HG03139 (cell line): ENCODE data around the gene FHL2.
A peak's percentile ranks its signal among the peaks of the same experiment; 100 is the strongest.
"Not testable (repeated sequence)": the region's sequence is repeated elsewhere in the genome, so short reads cannot be mapped to it uniquely, and the experiment has no call there.

ENCODE experiments used
- ATAC-seq: cut with Tn5 transposase; IDR thresholded peaks from one replicate; pipeline ENCODE4 v1.9.1; 2021; ENCODE audit not compliant: unreplicated experiment

Gene FHL2

GRCh38 chr2:105344704-105345345 is 54.0 kb downstream of the FHL2 start:
- ATAC-seq = no peak

DNA sequence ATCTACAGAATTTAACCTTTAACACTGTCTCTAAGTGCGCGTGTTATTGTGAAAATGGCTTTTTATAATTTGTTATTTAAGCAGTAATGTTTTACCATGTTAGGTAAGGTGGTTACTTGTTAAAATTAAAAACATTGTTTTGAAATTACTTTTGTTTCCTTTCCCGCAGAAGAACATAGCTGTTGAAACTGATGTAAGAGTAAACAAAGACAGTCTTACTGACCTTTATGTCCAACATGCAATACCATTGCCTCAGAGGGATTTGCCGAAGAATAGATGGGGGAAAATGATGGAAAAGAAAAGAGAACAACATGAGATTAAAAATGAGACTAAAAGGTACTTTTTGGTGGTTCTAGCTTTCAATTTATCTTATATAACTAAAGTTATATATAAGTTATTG is 59.4 kb downstream of the FHL2 start:
- ATAC-seq = no peak

DNA sequence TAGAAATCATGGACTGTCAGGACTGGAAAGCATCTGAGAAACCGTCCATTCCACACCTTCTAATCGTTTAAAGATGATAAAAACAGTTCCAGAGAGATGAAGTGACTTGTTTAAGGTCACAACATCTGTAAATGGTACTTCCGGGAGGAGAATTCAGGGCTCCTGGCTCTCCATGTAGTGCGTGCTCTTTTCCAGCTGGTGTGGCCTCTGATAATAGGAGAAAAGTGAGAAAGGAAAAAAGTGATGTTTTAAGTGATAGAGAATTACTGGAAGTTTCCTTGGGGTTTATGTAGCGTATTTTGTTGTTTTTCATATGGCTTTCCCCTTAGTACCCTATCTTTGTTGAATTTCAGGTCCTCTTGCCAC is 60.8 kb downstream of the FHL2 start:
- no peak for ATAC-seq

- peak; percentile 88 for ATAC-seq
Measured at GRCh38 chr2:105337122-105338019, 61.5 kb downstream of the FHL2 start, which contains the start of gene C2orf49. C2orf49 (plus strand) TSS chr2:105337540; CDS start chr2:105337588, 48 bp downstream.

- no peak for ATAC-seq
Measured at GRCh38 chr2:105336786-105337121, 62.1 kb downstream of the FHL2 start.

- ATAC-seq = no peak
Measured at GRCh38 chr2:105335469-105335868, 63.4 kb downstream of the FHL2 start.

DNA sequence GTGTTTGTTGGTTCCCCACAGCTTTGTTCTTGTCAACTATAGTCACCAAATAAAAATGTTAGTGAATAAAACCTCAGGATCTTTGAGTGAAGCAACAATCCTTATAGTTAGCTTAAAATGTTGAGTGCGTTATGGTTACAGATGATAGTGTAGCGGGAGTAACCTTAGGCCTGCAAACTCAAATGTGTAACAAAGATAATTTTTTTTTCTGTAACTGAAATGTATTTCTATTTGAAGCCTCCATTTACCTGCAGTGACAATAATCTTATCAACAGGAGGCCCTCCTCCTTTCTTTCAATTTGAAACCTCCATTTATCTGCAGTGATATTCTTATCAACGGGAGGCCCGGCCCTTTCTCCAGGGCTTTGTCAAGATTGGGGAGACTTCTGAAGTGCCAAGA is 64.6 kb downstream of the FHL2 start:
- ATAC-seq = no peak

DNA sequence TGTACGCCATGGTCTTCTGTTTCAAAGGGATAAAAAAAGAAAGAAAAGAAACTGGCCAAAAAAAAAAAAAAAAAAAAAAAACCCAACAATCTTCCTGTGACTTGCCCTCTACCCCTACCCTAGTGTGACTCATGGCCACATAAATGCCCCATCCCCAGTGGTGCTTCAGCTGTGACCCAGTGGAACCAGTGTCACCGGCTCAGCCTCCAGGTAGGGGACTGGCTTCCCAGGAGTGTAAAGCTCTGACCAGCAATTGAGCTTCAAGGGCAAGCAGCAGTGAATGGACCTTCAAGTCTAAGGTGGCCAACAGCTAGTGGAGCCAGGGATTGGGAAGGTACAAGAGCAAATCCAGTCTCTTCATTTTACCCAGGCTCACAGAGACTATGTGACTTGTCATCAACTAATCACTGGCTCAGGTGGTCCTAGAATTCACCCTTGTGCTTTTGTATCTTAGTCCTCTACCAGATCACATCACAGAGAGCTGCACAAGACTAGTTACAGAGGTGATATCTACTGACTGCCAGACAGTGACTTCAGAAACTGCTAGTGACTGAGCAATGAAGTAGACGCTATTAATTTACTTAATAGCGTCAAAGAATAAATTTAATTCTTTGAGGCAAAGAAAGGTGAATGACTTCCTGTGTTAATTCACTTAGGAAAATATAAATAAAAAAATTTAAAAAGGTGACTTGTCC is 68.0 kb downstream of the FHL2 start:
- no peak for ATAC-seq

- peak; percentile 54 for ATAC-seq
Measured at GRCh38 chr2:105329561-105330495, 69.0 kb downstream of the FHL2 start, which contains the start of gene TGFBRAP1. TGFBRAP1 (minus strand) TSS chr2:105329735; CDS start chr2:105308301, 21,434 bp downstream.

GRCh38 chr2:105329197-105329554 is 69.7 kb downstream of the FHL2 start:
- peak; percentile 6 for ATAC-seq

DNA sequence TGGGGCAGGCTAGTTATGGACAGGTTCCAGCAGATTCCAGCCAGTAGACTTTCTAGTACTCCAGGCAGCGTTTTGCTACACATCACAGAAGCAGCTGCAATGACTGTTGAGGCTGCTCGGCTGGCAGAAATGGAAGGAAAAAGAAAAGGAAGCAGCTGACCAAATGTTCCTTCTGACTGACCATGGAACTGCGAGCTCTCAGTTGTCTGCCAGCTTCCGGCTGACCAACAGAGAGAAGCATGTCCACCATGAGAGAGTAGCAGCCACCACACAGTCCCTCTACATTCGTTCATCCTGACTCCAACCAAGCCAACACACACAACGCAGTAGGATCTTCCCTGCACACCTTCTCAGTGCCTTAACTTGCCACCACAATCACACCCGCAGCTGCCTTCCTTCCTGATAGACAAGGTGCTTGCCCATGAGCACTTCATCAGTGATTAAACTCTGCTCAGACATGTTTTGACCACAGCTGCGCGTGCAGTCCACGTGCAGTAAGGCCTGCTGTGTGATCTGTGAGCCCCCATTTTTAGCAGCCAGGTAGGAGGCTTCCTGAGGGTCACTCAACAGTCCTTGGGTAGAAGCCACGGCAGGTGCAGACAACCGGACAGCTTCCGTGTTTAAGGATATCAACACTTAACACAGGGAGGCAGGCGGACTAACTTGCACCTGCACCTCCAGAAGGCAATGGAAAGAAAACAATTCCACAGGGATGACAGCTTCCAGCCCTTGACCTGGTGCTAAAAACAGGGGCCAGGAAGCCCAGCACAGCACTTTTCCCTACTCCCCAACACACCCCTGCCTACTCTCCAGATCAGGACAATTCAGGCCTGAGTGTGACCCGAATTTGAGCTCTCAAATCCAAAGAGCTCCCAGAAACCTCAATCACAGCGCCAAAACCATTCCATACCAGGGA is 70.3 kb downstream of the FHL2 start:
- ATAC-seq = no peak

DNA sequence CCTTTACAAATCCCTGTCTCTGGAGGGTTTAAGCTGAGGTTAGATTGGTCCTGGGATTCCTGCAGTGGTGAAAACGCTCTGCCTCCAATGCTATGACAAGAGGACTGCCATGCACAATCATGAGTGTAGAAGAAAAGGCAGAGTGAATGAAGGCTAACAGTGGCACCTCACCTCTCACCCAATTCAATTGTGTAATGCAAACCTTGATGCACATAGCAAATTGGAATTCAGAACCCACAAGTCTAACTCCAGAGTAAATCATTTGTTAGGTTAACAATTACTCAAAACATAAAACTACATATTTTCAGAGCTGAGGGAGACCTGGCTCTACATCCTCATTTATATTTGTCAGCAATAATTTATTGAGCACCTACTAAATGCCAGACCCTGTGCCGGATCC is 71.2 kb downstream of the FHL2 start:
- ATAC-seq = no peak

- ATAC-seq = not testable (repeated sequence)
Measured at GRCh38 chr2:105327271-105327670, 71.6 kb downstream of the FHL2 start.

DNA sequence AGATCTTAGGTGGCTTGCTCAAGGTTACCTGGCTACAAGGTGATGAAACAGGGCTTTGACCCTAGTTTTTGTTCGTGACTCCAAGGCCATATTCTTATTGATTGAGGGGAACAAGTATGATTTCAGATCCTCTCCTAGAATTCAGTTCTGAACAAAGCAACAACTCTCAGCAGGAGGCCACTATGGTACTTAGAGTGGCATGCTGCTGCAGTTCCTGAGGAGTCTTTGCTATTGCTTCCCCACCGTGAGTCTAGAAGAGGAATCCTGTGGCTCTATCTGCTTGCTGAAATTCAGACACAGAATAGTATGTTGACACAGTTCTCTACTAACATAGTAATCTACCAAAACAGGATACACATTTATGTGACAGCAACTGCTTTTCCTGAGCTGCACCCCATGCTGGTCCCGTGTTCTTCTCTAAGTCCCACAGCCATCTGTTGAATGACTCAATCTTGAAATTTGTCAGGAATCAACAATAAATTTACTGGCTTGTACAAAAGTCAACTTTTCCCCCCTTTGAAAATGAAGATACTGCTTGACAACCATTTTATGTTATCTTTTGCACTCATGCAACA is 73.4 kb downstream of the FHL2 start:
- no peak for ATAC-seq

- ATAC-seq = no peak
Measured at GRCh38 chr2:105324732-105325131, 74.1 kb downstream of the FHL2 start.

GRCh38 chr2:105324101-105324500 is 74.8 kb downstream of the FHL2 start:
- no peak for ATAC-seq

GRCh38 chr2:105323111-105323510 is 75.7 kb downstream of the FHL2 start:
- no peak for ATAC-seq

DNA sequence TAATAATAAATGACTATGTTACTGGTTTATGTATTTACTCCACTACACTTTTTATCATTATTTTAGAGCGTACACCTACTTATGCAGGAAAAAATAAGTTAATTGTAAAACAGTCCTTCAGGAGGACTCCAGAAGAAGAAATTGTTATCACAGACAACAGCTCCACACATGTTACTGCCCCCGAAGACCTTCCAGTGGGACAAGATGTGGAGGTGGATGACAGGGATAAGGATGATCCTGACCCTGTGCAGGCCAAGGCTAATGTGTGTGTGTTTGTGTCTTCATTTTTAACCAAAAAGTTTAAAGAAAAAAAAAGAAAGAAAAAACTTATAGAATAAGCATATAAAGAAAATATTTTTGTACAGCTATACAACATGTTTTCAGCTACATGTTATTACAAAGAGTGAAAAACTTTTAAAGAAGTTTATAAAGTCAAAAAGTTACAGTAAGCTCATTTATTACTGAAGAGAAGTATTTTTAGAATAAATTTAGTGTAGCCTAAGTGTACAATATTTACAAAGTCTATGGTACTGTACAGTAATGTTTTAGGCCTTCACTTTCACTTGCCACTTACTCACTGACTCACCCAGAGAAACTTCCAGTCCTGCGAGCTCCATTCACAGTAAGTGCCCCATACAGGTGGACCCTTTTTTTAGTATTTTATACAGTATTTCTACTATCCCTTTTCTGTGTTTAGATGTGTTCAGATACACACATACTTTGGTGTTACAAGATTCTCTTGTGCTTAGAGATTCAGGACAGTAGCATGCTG is 76.8 kb downstream of the FHL2 start:
- ATAC-seq = no peak
